Activated CD4-positive, alpha-beta T cell treated with anti-CD3 and anti-CD28 coated beads for 4 hours (primary cell): ENCODE data around the gene GPATCH8.

Source experiments
- DNase-seq, 2 donors: peaks; one replicate each; pipeline ENCODE4 v3.0.0-alpha.2; 2020

The GPATCH8 gene

GRCh38 chr17:44351961-44352827 lies 151.0 kb downstream of the GPATCH8 start:
- DNase-seq = no peak

- DNase-seq = no peak
Measured at GRCh38 chr17:44351464-44351863, 151.7 kb downstream of the GPATCH8 start.

- peak; percentile 67 to 72 for DNase-seq
Measured at GRCh38 chr17:44350733-44351226, 152.4 kb downstream of the GPATCH8 start.

- no peak for DNase-seq
Measured at GRCh38 chr17:44349553-44350070, 153.6 kb downstream of the GPATCH8 start.

GRCh38 chr17:44348988-44349364 lies 154.2 kb downstream of the GPATCH8 start:
- no peak for DNase-seq

- DNase-seq = no peak
Measured at GRCh38 chr17:44348234-44348987, 154.8 kb downstream of the GPATCH8 start.
